Ovary (tissue), 3 donors: Measurements from ENCODE around the gene C1orf159.

Experiments
- EP300 ChIP-seq: sonication (generic); formaldehyde crosslinking; IDR thresholded peaks from one replicate; pipeline ENCODE4 v1.6.1; 2017; ENCODE audit warnings: antibody characterized with exemption
- POLR2A ChIP-seq: fragments of 450-650 bp; IDR thresholded peaks from one replicate; pipeline ENCODE4 v1.6.1; 2017; ENCODE audit warnings: antibody characterized with exemption, mild to moderate bottlenecking, moderate library complexity
- TF ChIP-seq, protein P1 (sequence below), 3 donors: fragments of 450-650 bp in 2 of 3; fragments of 200-600 bp in 1 of 3; IDR thresholded peaks; one replicate each; pipeline versions ENCODE4 v1.5.1 to v1.8.0; 2016 to 2022; ENCODE audit warnings: antibody characterized with exemption in 3 of 3, mild to moderate bottlenecking in 1 of 3
- donor health status: DM: no; HTN: no; CAD: no.

DNA sequence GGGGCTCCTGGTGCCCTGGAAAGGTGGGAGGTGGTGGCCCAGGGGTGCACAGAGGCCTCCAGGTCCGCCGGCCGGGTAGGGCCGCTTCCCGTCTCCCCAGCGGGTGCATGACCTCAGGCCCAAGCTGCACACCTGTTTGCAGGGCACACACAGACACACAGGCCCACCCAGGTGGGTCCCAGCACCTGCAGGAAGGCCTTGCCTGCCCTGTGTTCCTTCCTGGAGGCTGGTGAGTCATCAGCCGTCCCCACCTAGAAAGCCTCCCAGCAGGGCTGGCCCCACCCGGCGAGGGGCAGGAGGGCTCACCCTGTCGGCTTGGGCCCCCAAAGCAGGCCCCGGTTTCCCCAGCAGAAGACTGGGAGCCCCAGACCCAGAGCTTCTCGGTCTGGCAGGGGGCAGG lies 34.2 kb upstream of the C1orf159 start:
- TF ChIP-seq, protein P1, sequence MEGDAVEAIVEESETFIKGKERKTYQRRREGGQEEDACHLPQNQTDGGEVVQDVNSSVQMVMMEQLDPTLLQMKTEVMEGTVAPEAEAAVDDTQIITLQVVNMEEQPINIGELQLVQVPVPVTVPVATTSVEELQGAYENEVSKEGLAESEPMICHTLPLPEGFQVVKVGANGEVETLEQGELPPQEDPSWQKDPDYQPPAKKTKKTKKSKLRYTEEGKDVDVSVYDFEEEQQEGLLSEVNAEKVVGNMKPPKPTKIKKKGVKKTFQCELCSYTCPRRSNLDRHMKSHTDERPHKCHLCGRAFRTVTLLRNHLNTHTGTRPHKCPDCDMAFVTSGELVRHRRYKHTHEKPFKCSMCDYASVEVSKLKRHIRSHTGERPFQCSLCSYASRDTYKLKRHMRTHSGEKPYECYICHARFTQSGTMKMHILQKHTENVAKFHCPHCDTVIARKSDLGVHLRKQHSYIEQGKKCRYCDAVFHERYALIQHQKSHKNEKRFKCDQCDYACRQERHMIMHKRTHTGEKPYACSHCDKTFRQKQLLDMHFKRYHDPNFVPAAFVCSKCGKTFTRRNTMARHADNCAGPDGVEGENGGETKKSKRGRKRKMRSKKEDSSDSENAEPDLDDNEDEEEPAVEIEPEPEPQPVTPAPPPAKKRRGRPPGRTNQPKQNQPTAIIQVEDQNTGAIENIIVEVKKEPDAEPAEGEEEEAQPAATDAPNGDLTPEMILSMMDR (IDR thresholded peaks at IDR 0.05), result no peak
- TF ChIP-seq POLR2A, result no peak
- TF ChIP-seq EP300, result no peak
